Kidney (tissue), 14 donors: Measurements from ENCODE around the gene CEP112. TPM values are rescaled to one million over a fixed set of nuclear protein-coding genes. Genes with fewer than 3 reads are reported as not detected.

Experiments
- DNase-seq, 5 donors: peaks; one replicate each; pipeline ENCODE4 v3.0.0-alpha.2; 2013 to 2020
- FAIRE-seq: peaks from 2 replicates; lab custom pipeline; 2012; peaks lifted over from hg19 to GRCh38; lab: Jason Lieb, UNC
- H3K27ac ChIP-seq, 2 donors: one replicate each; pipeline ENCODE4 v1.7.0; 2013; ENCODE audit warnings: low read depth in 2 of 2, low read length in 2 of 2, inconsistent platforms in 1 of 2
- H3K27me3 ChIP-seq: one replicate; pipeline ENCODE4 v1.7.1; 2013; ENCODE audit warnings: low read length, inconsistent platforms; ENCODE audit not compliant: control insufficient read depth, insufficient read depth
- H3K36me3 ChIP-seq, 3 donors: one replicate each; pipeline versions ENCODE4 v1.7.0 to v1.7.1; 2013; ENCODE audit warnings: low read length in 3 of 3, control low read depth in 1 of 3, inconsistent platforms in 1 of 3; ENCODE audit not compliant: insufficient read depth in 3 of 3, control insufficient read depth in 2 of 3
- H3K4me1 ChIP-seq, 3 donors: one replicate each; pipeline versions ENCODE4 v1.7.0 to v1.7.1; 2013; ENCODE audit warnings: low read length in 3 of 3, inconsistent platforms in 1 of 3, low read depth in 1 of 3; ENCODE audit not compliant: control insufficient read depth in 2 of 3, insufficient read depth in 2 of 3
- H3K4me3 ChIP-seq, 3 donors: one replicate each; pipeline versions ENCODE4 v1.7.0 to v1.8.1; 2013; ENCODE audit warnings: low read length in 3 of 3, control low read depth in 1 of 3, inconsistent platforms in 1 of 3
- H3K9ac ChIP-seq, 3 donors: one replicate each; pipeline versions ENCODE4 v1.7.0 to v1.7.1; 2013; ENCODE audit warnings: low read length in 3 of 3, control low read depth in 1 of 3, inconsistent platforms in 1 of 3
- H3K9me3 ChIP-seq, 3 donors: one replicate each; pipeline versions ENCODE4 v1.7.0 to v1.7.1; 2013; ENCODE audit warnings: low read length in 3 of 3, control low read depth in 1 of 3, inconsistent platforms in 1 of 3; ENCODE audit not compliant: control insufficient read depth in 2 of 3, insufficient read depth in 1 of 3
- intact Hi-C: fragments of 100-400 bp; cut with DNase I; formaldehyde crosslinking; loops from one replicate; pipeline ENCODE4 v1.11.1; 2022
- polyA plus RNA-seq: library from polyadenylated mRNA; stranded (reverse); fragments of 350-450 nt; fragmentation: Illumina TruSeq; extraction: RNeasy Lipid Tissue Mini Kit (QIAGEN cat#74804); gene quantifications from one replicate; pipeline ENCODE4 v1.2.3, GENCODE V29; 2014; ENCODE audit warnings: low read depth, low replicate concordance; ENCODE audit not compliant: insufficient read depth
- total RNA-seq: library from RNA; stranded (reverse); fragmentation: NEBNext Ultra II Directional; extraction: Animal tissue kit (Norgen Biotek cat#: 25700); gene quantifications from one replicate; pipeline ENCODE4 v1.2.1, GENCODE V29; 2021
- TF ChIP-seq, protein P1 (sequence below): IDR thresholded peaks from 3 replicates; pipeline ENCODE4 v1.5.1; 2012; ENCODE audit warnings: mild to moderate bottlenecking, moderate library complexity, borderline replicate concordance; ENCODE audit not compliant: insufficient read depth; ENCODE audit errors: extremely low read depth
- donor health status: control.
- donor health status: control.
- donor health status: control.
- donor health status: control.
- donor health status: control.
- donor health status: DM: yes; HTN: yes; CAD: no.
- donor health status: Normal renal cell carcinoma (clear cell type).

The CEP112 gene
- total and polyA plus RNA-seq, 2 donors from 2014 or later = 17.0 to 27.4 TPM

DNA sequence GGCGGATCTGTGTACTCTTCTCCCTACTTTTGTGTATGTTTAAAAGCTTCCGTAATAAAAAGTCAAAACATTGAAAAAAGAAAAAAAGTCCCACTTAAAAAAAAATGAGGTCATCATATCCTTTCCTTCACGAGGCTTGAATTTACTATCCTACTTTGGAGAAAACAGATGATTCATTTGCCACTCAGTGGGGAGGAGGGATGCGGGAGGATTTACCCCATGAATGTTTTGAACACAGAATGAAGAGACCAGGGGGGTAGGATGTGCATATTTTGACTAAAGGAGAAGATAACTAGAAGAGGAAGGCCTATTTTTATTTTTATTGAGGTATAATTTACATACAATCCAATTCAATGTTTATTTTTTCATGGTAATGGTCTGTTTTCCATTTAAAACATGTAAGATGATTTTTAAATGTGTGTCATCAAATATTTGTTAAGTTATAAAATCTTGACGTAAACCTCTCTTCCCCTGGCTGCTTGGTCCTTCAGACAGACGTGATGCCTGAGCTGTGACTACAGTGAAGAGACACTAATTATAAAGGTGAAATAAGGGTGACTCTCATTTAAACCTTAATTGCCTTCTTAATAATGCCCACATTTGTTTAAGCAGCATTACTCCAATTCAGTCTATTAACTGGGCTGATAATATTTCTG is 495.1 kb downstream of the CEP112 start:
- H3K27me3 ChIP-seq = no peaks in the 10 kb centered on the region
- DNase-seq (no peak), FAIRE-seq (no peak)
- no peaks in the 10 kb centered on the region for H3K9me3 ChIP-seq
- H3K9ac ChIP-seq = no peak overlapping the region
- H3K36me3 ChIP-seq = no peaks in the 10 kb centered on the region
- no peaks in the 10 kb centered on the region for H3K4me1 ChIP-seq
- H3K4me3 ChIP-seq = no peak overlapping the region
- intact Hi-C loops = no loop called here
- TF ChIP-seq, protein P1, sequence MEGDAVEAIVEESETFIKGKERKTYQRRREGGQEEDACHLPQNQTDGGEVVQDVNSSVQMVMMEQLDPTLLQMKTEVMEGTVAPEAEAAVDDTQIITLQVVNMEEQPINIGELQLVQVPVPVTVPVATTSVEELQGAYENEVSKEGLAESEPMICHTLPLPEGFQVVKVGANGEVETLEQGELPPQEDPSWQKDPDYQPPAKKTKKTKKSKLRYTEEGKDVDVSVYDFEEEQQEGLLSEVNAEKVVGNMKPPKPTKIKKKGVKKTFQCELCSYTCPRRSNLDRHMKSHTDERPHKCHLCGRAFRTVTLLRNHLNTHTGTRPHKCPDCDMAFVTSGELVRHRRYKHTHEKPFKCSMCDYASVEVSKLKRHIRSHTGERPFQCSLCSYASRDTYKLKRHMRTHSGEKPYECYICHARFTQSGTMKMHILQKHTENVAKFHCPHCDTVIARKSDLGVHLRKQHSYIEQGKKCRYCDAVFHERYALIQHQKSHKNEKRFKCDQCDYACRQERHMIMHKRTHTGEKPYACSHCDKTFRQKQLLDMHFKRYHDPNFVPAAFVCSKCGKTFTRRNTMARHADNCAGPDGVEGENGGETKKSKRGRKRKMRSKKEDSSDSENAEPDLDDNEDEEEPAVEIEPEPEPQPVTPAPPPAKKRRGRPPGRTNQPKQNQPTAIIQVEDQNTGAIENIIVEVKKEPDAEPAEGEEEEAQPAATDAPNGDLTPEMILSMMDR = no peak
- H3K27ac ChIP-seq = no peak overlapping the region

DNA sequence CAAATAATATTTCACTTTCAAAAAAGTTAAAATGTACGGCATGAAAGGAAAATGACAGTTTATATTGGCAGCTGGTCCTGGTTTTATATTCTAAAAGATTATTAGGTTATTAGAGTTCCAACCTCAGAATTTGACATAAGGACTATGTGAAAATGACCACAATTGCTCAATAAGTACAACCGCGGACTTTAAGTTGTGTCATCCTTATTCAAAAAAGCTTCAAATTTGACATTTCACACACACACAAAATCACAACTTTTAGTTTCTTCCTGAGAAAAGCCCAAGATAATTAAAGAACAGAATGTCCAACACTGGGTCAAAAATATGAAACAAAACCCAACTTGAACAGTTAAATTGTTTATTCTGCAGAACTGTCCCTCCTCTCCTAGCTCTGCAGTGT is 497.3 kb downstream of the CEP112 start:
- FAIRE-seq = no peak
- no peaks in the 10 kb centered on the region for H3K36me3 ChIP-seq

DNA sequence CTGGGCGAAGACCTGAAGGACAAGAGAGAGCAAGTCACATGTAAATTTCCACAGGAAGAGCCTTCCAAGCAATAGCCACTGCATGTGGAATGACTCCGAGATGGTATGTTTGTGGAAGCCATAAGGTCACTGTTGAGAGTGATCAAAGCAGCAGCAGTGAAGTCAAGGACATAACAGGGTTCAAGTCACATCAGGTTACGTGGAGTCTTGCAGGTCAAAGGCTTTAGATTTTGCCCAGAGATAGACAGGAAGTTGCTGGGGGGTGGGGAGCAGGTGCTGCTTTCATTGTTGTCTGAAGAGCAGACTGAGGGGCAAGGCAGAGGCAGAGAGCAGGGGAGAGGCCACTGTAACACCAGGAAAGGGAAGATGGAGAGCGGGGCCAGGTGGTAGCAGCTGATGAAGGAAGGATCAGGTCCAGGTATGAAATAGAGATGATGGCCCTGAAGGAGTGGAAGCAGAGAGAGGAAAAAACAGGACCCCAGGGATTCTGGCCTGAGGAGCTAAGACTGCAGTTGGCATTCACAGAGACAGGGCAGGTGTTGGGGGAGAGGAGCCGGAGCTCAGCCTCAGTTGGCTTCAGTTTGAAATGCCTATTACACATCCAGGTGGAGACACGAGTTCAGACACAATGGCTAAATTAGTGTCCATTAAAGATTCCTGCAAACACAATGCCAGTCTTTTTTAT is 501.2 kb downstream of the CEP112 start:
- H3K27ac ChIP-seq = no peak overlapping the region
- no peak for DNase-seq
- no peak for FAIRE-seq
- no peaks in the 10 kb centered on the region for H3K36me3 ChIP-seq
- no peak overlapping the region for H3K4me3 ChIP-seq
- intact Hi-C loops = no loop called here
- no peaks in the 10 kb centered on the region for H3K27me3 ChIP-seq
- no peak overlapping the region for H3K9ac ChIP-seq
- no peaks in the 10 kb centered on the region for H3K9me3 ChIP-seq
- no peaks in the 10 kb centered on the region for H3K4me1 ChIP-seq
- TF ChIP-seq, protein P1 = no peak

More for the DNA sequence above, 497.3 kb downstream of the CEP112 start:
- TF ChIP-seq, protein P1 = no peak
- Histone ChIP-seq H3K4me3 (no peak overlapping the region), H3K4me1 (no peaks in the 10 kb centered on the region), H3K27ac (no peak overlapping the region), H3K9me3 (no peaks in the 10 kb centered on the region), H3K27me3 (no peaks in the 10 kb centered on the region), H3K9ac (no peak overlapping the region)
- intact Hi-C loops = no loop called here
- no peak for DNase-seq
